DND-41 (cell line): ENCODE measurements around the gene RHOF.
"Not testable (repeated sequence)": the region's sequence is repeated elsewhere in the genome, so short reads cannot be mapped to it uniquely, and the experiment has no call there.

ENCODE experiments used
- ATAC-seq: fragments of 200-7000 bp; cut with Tn5 transposase; 3 replicates; pipeline ENCODE4 v1.9.1; 2021; ENCODE audit warnings: low read depth; ENCODE audit not compliant: insufficient read depth
- DNase-seq: peaks from one replicate; pipeline ENCODE4 v3.0.0-alpha.2; 2020
- H2AFZ ChIP-seq: 2 replicates; pipeline ENCODE4 v1.6.0; 2012; ENCODE audit warnings: low read depth, low read length
- H3K27ac ChIP-seq: 2 replicates; pipeline ENCODE4 v1.5.1; 2012; ENCODE audit warnings: low read length, inconsistent platforms
- H3K27me3 ChIP-seq: fragments of 200-600 bp; sonication (generic); 2 replicates; pipeline ENCODE4 v1.6.0; 2012; ENCODE audit warnings: low read length, mild to moderate bottlenecking, inconsistent platforms; ENCODE audit not compliant: insufficient read depth, poor library complexity
- H3K36me3 ChIP-seq: 2 replicates; pipeline ENCODE4 v1.5.1; 2012; ENCODE audit warnings: low read length, inconsistent platforms; ENCODE audit not compliant: insufficient read depth
- H3K4me1 ChIP-seq: 2 replicates; pipeline ENCODE4 v1.5.1; 2012; ENCODE audit warnings: mild to moderate bottlenecking, low read length; ENCODE audit not compliant: insufficient read depth
- H3K4me2 ChIP-seq: 2 replicates; pipeline ENCODE4 v1.6.0; 2012; ENCODE audit warnings: mild to moderate bottlenecking, moderate library complexity, low read length, inconsistent platforms; ENCODE audit not compliant: insufficient read depth
- H3K4me3 ChIP-seq, 2 experiments: fragments of 200-600 bp in 1 of 2; shearing (Covaris generic) in 1 of 2; 2 replicates each; pipeline ENCODE4 v1.5.1; 2012 to 2016; ENCODE audit warnings: inconsistent platforms in 2 of 2, low read length in 2 of 2, mild to moderate bottlenecking in 2 of 2, low read depth in 1 of 2, moderate library complexity in 1 of 2
- H3K79me2 ChIP-seq: 2 replicates; pipeline ENCODE4 v1.6.0; 2012; ENCODE audit warnings: low read length, inconsistent platforms; ENCODE audit not compliant: insufficient read depth
- H3K9ac ChIP-seq: 2 replicates; pipeline ENCODE4 v1.6.0; 2012; ENCODE audit warnings: low read depth, mild to moderate bottlenecking, inconsistent platforms, low read length, moderate library complexity
- H3K9me3 ChIP-seq: 2 replicates; pipeline ENCODE4 v1.5.1; 2012; ENCODE audit warnings: low read length, moderate library complexity, mild to moderate bottlenecking, inconsistent platforms; ENCODE audit not compliant: insufficient read depth, severe bottlenecking
- H4K20me1 ChIP-seq: 2 replicates; pipeline ENCODE4 v1.6.0; 2012; ENCODE audit warnings: low read length; ENCODE audit not compliant: insufficient read depth
- CTCF ChIP-seq: IDR thresholded peaks from 2 replicates; pipeline ENCODE4 v1.5.1; 2012; ENCODE audit warnings: borderline replicate concordance, low read length, moderate library complexity, mild to moderate bottlenecking; ENCODE audit not compliant: poor library complexity, severe bottlenecking; ENCODE audit errors: extremely low read depth
- EZH2 ChIP-seq: IDR thresholded peaks from 3 replicates; pipeline ENCODE4 v1.6.1; 2012; ENCODE audit warnings: borderline replicate concordance, low read depth, mild to moderate bottlenecking, moderate library complexity, low read length, inconsistent platforms; ENCODE audit not compliant: severe bottlenecking

RHOF gene

GRCh38 chr12:121793838-121794533 lies 498 bp upstream of the RHOF start:
- peak overlapping the region; percentile 40 to 81; a peak in 3 of 4 replicates for H3K4me3 ChIP-seq
- H3K27ac ChIP-seq = peak overlapping the region; percentile 89
- peaks cover 41% of the 10 kb centered on the region for H4K20me1 ChIP-seq
- DNase-seq = peak; percentile 92
- H2AFZ ChIP-seq = peak overlapping the region; percentile 88
- peaks cover 63% of the 10 kb centered on the region for H3K79me2 ChIP-seq
- H3K4me2 ChIP-seq = peak overlapping the region; percentile 99
- TF ChIP-seq EZH2 (no peak), CTCF (peak; percentile 99)
- H3K9me3 ChIP-seq = no peaks in the 10 kb centered on the region
- H3K4me1 ChIP-seq = peaks cover 94% of the 10 kb centered on the region
- H3K36me3 ChIP-seq = peaks cover 31% of the 10 kb centered on the region
- no peaks in the 10 kb centered on the region for H3K27me3 ChIP-seq
- H3K9ac ChIP-seq = peak overlapping the region; percentile 73
- ATAC-seq = peak; percentile 64

GRCh38 chr12:121792607-121793439 lies 665 bp downstream of the RHOF start:
- H3K4me2 ChIP-seq = peak overlapping the region; percentile 99
- H3K4me3 ChIP-seq = peak overlapping the region; percentile 40 to 81
- H2AFZ ChIP-seq = peak overlapping the region; percentile 88
- TF ChIP-seq EZH2 (no peak), CTCF (no peak)
- peaks cover 88% of the 10 kb centered on the region for H3K4me1 ChIP-seq
- H3K9ac ChIP-seq = peak overlapping the region; percentile 73
- ATAC-seq (no peak), DNase-seq (no peak)
- H3K9me3 ChIP-seq = no peaks in the 10 kb centered on the region
- H3K27ac ChIP-seq = peak overlapping the region; percentile 89
- no peaks in the 10 kb centered on the region for H3K27me3 ChIP-seq
- peaks cover 32% of the 10 kb centered on the region for H4K20me1 ChIP-seq
- H3K36me3 ChIP-seq = peaks cover 29% of the 10 kb centered on the region
- H3K79me2 ChIP-seq = peaks cover 63% of the 10 kb centered on the region

- Histone ChIP-seq H3K36me3 (peaks cover 26% of the 10 kb centered on the region), H3K4me1 (peaks cover 79% of the 10 kb centered on the region), H3K9ac (peak overlapping the region; percentile 73; the same call in 1 of the 2 replicates), H4K20me1 (peaks cover 23% of the 10 kb centered on the region), H3K4me3 (no peak overlapping the region; a peak in 1 of 4 replicates), H3K4me2 (peak overlapping the region; percentile 99), H3K27me3 (no peaks in the 10 kb centered on the region), H3K27ac (no peak overlapping the region), H3K9me3 (no peaks in the 10 kb centered on the region), H2AFZ (no peak overlapping the region), H3K79me2 (peaks cover 58% of the 10 kb centered on the region)
- ATAC-seq (no peak), DNase-seq (no peak)
- TF ChIP-seq EZH2 (no peak), CTCF (peak; percentile 3)
These were observed 1.6 kb downstream of the RHOF start for GRCh38 chr12:121791671-121792551.

- not testable (repeated sequence) for H2AFZ ChIP-seq, H3K4me3 ChIP-seq, H3K27me3 ChIP-seq, DNase-seq, H3K9me3 ChIP-seq, ATAC-seq
- H3K4me1 ChIP-seq = peaks cover 71% of the 10 kb centered on the region
- peak overlapping the region; percentile 93 for H3K27ac ChIP-seq
- H4K20me1 ChIP-seq = peaks cover 17% of the 10 kb centered on the region
- peak overlapping the region; percentile 54 for H3K4me2 ChIP-seq
- H3K79me2 ChIP-seq = peaks cover 58% of the 10 kb centered on the region
- peaks cover 22% of the 10 kb centered on the region; the same call in 1 of the 2 replicates for H3K36me3 ChIP-seq
- H3K9ac ChIP-seq = peak overlapping the region; percentile 54
These were observed 2.7 kb downstream of the RHOF start for GRCh38 chr12:121790785-121791184.
